ENCODE results near the gene MYO15A. TPM values are rescaled to one million over a fixed set of nuclear protein-coding genes. Genes with fewer than 3 reads are reported as not detected.
A peak's percentile ranks its signal among the peaks of the same experiment; 100 is the strongest.

MYO15A gene
- total RNA-seq, 1 experiment from 2014 or later, result 2.8 TPM

GRCh38 chr17:18184143-18185031 is 75.8 kb downstream of the MYO15A start:
- Histone ChIP-seq H3K9ac (ENCODE audit: low read length) (peak overlapping the region; percentile 87), H3K79me2 (ENCODE audit: insufficient read depth, low read length) (peaks cover 53% of the 10 kb centered on the region), H3K9me2 (ENCODE audit: insufficient read depth) (no peaks in the 10 kb centered on the region), H3K27me3 (ENCODE audit: insufficient read depth, low read length) (no peaks in the 10 kb centered on the region), H3K4me3 (replicated peaks in 1 of 2; ENCODE audit: low read depth in 1 of 2, low read length in 2 of 2) (peak overlapping the region; percentile 79 to 80), H4K20me1 (ENCODE audit: insufficient read depth) (no peaks in the 10 kb centered on the region), H3K4me2 (ENCODE audit: low read length) (peak overlapping the region; percentile 94), H2AFZ (ENCODE audit: low read depth, low read length, poor library complexity, severe bottlenecking) (no peak overlapping the region), H3K27ac (ENCODE audit: low read depth, low read length) (peak overlapping the region; percentile 99), H3K4me1 (ENCODE audit: control insufficient read depth in 1 of 2, insufficient read depth in 2 of 2, low read length in 2 of 2) (peaks cover 18 to 39% of the 10 kb centered on the region in 2 experiments), H3K36me3 (ENCODE audit: control insufficient read depth in 1 of 2, insufficient read depth in 2 of 2, low read length in 2 of 2) (peaks cover 13 to 18% of the 10 kb centered on the region in 2 experiments; a peak in 3 of 4 replicates), H3K9me3 (ENCODE audit: control insufficient read depth in 1 of 2, insufficient read depth in 1 of 2, low read depth in 1 of 2, low read length in 2 of 2) (no peaks in the 10 kb centered on the region)
- ChIA-PET RAD21 (ENCODE audit: low non-redundant PET in 1 of 2, low total read pairs in 2 of 2, uncharacterized antibody in 2 of 2, unreplicated experiment in 2 of 2) (no interaction called here), POLR2A (interaction anchor here (1.0 kb wide), 1 partner anchor 26 kb away, joined by 4 read pairs; no protein-coding TSS in a partner anchor), CTCF (interaction anchor here (1.4 to 1.5 kb wide), 3 partner anchors 28 to 40 kb away, joined by 3 read pairs; no protein-coding TSS in a partner anchor)
- intact Hi-C loops (cut with micrococcal nuclease), result no loop called here
- no TSS peak for BruUV-seq (replicated peaks)
- ATAC-seq (no peak), DNase-seq (ENCODE audit: low read depth, low spot score) (no peak)
- no peak for TF ChIP-seq SRF (IDR thresholded peaks at IDR 0.05; ENCODE audit: low read depth)
- no peak for TF ChIP-seq FOSL1 (IDR thresholded peaks at IDR 0.05; ENCODE audit: low read depth)
- no peak for TF ChIP-seq SIN3A (IDR thresholded peaks at IDR 0.05; ENCODE audit: low read depth)
- TF ChIP-seq CEBPB (IDR thresholded peaks at IDR 0.05; ENCODE audit: low read depth), result no peak
- TF ChIP-seq EZH2phosphoT487 (IDR thresholded peaks at IDR 0.05; ENCODE audit: borderline replicate concordance), result no peak
- TF ChIP-seq EGR1 (IDR thresholded peaks at IDR 0.05; ENCODE audit: low read depth), result no peak

GRCh38 chr17:18185391-18185790 is 76.8 kb downstream of the MYO15A start:
- Histone ChIP-seq H3K9me3 (ENCODE audit: control insufficient read depth in 1 of 2, insufficient read depth in 1 of 2, low read depth in 1 of 2, low read length in 2 of 2) (no peaks in the 10 kb centered on the region), H3K4me1 (ENCODE audit: control insufficient read depth in 1 of 2, insufficient read depth in 2 of 2, low read length in 2 of 2) (peaks cover 18 to 39% of the 10 kb centered on the region in 2 experiments), H3K36me3 (ENCODE audit: control insufficient read depth in 1 of 2, insufficient read depth in 2 of 2, low read length in 2 of 2) (peaks cover 14 to 24% of the 10 kb centered on the region in 2 experiments; a peak in 3 of 4 replicates), H3K4me2 (ENCODE audit: low read length) (peak overlapping the region; percentile 94), H3K9me2 (ENCODE audit: insufficient read depth) (no peaks in the 10 kb centered on the region), H3K4me3 (replicated peaks in 1 of 2; ENCODE audit: low read depth in 1 of 2, low read length in 2 of 2) (peak overlapping the region; percentile 79 to 80; a peak in 3 of 4 replicates), H3K27ac (ENCODE audit: low read depth, low read length) (no peak overlapping the region), H4K20me1 (ENCODE audit: insufficient read depth) (no peaks in the 10 kb centered on the region), H3K79me2 (ENCODE audit: insufficient read depth, low read length) (peaks cover 63% of the 10 kb centered on the region), H3K9ac (ENCODE audit: low read length) (peak overlapping the region; percentile 87), H2AFZ (ENCODE audit: low read depth, low read length, poor library complexity, severe bottlenecking) (no peak overlapping the region), H3K27me3 (ENCODE audit: insufficient read depth, low read length) (no peaks in the 10 kb centered on the region)
- intact Hi-C loops (cut with micrococcal nuclease), result no loop called here
- ChIA-PET POLR2A (no interaction called here), RAD21 (ENCODE audit: low non-redundant PET in 1 of 2, low total read pairs in 2 of 2, uncharacterized antibody in 2 of 2, unreplicated experiment in 2 of 2) (no interaction called here), CTCF (no interaction called here)
- no peak for DNase-seq (ENCODE audit: low read depth, low spot score)
- TF ChIP-seq SRF (IDR thresholded peaks at IDR 0.05; ENCODE audit: low read depth) (no peak), FOSL1 (IDR thresholded peaks at IDR 0.05; ENCODE audit: low read depth) (no peak), REST (IDR thresholded peaks at IDR 0.05; ENCODE audit: low read depth) (no peak), CBX3 (IDR thresholded peaks at IDR 0.05; ENCODE audit: low read depth) (no peak), CTCF (IDR thresholded peaks at IDR 0.05 in 2 of 3, conservative IDR thresholded peaks at IDR 0.05 in 1 of 3; ENCODE audit: borderline replicate concordance in 1 of 3, insufficient read depth in 1 of 3, low read depth in 2 of 3, low read length in 2 of 3) (no peak), POLR2A (IDR thresholded peaks at IDR 0.05; ENCODE audit: borderline replicate concordance, extremely low read depth, insufficient read depth, insufficient read length) (no peak), ATF3 (IDR thresholded peaks at IDR 0.05) (no peak), RAD21 (IDR thresholded peaks at IDR 0.05; ENCODE audit: low read depth) (no peak), ZNF274 (IDR thresholded peaks at IDR 0.05; ENCODE audit: low read depth, low read length) (no peak), CEBPB (IDR thresholded peaks at IDR 0.05; ENCODE audit: low read depth) (no peak), ELF1 (IDR thresholded peaks at IDR 0.05; ENCODE audit: borderline replicate concordance, low read depth) (no peak)
- ATAC-seq, result no peak
- TSS peak; percentile 56 for BruUV-seq (replicated peaks)

Data from HCT116 (cell line).